NOMO-1 treated with DMSO at 0.1 percent for 48 hours (cell line): ENCODE data around the gene USE1.
A peak's percentile ranks its signal among the peaks of the same experiment; 100 is the strongest.

Experiments
- DNase-seq: peaks from one replicate; lab custom pipeline; 2025; ENCODE audit not compliant: unreplicated experiment; lab: John Stamatoyannopoulos, UW

Gene USE1

DNA sequence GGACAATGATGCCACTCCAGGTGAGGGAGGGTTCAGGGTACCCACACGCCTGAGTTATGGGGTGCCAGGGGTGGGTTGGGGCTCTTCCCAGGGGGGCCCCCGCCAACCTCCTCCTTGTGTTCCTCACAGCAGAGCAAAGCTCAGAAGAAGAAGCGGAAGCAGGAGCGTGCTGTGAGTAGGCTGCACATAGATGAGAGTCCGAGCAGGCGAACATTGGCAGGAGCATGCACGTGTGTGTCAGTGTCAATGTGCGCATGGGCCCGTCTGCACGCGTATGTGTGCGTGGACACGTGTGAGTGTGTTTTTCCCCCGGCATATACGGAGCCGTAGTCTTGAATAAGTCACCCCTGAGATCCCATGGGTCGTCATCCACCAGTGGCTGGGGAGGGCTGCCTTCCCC is 12.4 kb upstream of the USE1 start:
- DNase-seq: no peak

DNA sequence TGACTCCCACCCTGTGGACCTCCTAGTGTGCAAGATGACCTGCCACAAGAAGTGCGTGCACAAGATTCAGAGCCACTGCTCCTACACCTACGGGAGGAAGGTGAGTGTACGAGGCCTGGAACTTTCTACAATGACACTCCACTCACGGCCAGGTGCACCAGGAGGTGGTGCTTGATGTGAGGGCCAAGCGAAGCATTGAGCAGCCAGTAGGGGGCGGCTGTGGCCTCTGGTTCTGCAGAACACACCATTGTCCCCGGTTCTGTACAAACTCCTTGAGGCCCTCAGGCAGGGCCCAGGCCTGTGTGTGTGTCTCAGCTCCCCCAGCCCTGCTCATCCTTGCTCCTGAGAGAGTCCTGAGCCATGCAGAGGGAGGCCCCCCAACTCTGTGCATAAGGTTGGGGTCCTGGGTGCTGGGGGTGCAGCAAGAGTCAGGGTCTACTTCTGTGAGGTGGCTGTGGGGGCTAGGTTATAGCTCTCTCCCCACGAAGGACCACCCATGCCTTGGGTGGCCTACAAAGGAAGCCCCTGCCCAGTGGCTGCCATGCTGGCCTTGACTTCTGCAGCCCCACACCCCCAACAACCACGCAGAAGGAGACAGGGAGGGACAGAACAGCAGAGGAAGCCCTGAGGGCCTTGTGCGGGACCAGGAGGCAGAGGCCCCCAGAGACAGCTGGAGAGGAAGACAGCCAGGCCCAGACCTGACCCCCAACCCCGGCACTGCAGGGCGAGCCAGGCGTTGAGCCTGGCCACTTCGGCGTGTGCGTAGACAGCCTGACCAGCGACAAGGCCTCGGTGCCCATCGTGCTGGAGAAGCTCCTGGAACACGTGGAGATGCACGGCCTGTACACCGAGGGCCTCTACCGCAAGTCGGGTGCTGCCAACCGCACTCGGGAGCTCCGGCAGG is 9.7 kb upstream of the USE1 start:
- no peak for DNase-seq

DNA sequence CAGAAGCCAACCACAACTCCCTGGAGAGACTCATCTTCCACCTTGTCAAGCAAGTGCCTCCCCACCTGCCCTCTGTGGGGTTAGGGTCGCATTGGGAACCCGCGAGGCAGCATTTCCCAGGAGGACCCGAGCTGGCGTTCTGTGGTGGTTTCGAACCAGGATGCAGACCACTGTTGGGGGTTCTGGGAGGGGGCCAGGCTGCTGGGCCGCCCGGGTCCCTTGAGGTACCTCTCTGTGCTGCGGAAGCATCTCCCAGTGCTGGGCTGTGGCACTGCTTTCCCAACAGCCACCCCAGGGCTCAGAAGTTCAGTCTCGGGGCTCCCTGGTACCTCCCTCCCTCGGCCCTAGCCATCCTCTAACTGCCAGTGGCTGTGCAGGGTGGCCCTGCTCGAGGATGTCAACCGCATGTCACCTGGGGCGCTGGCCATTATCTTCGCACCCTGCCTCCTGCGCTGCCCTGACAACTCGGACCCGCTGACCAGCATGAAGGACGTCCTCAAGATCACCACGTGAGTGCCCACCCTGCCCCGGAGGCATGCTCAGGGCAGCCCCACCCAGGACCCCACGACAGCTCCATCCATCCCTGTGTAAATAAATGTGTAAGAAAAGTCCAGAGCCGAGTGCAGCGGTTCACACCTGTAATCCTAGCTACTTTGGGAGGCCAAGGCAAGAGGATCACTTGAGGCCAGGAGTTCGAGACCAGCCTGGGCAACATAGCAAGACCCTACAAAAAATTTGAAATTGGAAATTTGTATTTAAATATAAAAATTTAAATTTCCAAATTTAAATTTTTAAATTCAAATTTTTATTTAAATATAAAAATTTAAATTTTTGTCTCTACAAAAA is 8.2 kb upstream of the USE1 start:
- no peak for DNase-seq

DNA sequence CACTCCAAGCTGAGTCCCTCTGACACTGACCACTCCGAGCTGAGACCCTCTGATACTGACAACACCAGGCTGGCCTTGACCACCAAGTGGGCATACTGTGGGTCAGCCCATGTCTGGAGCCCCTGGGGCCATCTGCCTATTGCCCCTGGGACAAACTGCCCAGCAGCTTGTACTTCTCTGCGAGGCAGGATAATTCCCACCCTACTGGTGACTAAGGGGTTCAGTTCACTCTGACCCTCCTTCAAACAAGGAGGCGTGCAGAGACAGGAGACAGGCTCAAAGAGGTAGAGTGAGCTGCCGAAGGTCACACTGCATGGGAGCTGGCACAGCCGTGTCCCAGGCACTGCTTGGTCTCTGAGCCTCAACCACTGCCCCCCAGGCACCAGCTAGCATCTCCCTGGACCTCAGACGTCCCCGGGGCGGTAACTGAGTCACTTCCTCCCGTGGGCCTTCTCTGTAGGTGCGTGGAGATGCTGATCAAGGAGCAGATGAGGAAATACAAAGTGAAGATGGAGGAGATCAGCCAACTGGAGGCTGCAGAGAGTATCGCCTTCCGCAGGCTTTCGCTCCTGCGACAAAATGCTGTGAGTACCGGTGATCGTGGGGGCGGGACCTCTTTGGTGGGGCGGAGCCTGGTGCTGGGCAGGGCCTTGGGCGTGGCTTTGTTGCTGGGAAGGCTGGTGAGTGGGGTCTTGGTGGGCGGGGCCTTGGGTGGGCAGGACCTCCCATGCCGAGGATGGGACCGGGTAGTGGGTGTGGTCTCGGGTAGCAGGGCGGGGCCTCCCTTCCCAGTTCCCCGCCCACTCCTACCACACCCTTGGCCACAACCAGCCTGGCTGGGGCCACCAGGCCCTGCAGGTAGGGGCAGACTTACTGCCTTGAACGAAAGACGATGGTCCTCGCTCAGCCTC is 5.8 kb upstream of the USE1 start:
- no peak for DNase-seq

DNA sequence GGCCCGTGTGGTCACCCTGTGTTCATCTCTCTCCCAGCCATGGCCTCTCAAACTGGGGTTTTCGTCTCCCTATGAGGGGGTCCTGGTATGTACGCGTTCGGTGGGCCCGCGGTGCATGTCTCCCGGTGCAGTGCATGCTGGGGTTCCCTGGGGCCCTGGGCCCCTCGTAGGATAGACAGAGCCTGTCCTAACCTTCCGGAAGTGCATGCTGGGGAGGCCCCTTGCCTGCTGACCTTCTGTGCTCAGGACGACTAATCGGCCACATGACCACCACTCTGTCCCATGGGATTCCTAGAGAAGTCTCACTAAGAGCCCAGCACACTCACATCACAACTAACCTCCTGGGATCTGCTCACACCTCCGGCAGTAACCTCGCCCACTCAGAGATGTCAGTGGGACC is 4.9 kb upstream of the USE1 start:
- DNase-seq: no peak

DNA sequence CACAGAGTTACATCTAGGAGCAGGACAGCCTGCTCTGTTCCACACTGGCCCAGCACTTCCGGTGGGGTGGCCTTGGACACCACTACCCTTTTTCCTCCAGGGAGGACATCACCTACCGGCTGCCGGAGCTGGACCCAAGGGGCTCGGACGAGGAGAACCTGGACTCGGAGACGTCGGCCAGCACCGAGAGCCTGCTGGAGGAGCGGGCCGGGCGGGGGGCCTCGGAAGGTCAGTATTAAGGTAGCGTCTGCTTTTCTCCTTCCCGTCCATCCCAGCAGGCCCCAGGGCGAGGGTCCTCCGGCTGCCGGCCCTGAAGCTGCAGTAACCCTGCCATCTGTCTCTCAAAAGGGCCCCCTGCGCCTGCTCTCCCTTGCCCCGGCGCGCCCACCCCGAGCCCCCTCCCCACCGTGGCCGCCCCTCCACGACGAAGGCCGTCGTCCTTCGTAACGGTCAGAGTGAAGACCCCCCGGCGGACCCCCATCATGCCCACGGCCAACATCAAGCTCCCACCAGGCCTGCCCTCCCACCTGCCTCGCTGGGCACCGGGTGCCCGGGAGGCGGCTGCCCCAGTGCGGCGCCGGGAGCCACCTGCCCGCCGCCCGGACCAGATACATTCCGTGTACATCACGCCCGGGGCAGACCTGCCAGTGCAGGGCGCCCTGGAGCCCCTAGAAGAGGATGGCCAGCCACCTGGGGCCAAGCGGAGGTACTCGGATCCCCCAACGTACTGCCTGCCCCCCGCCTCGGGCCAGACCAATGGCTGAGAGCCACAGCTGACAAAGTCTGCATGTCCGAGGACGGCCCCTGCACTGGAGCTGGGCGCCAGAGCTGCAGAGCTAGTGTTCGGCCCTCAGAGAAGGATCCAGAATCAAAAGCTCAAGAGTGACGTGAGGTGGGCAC is 3.4 kb upstream of the USE1 start:
- DNase-seq: no peak

DNA sequence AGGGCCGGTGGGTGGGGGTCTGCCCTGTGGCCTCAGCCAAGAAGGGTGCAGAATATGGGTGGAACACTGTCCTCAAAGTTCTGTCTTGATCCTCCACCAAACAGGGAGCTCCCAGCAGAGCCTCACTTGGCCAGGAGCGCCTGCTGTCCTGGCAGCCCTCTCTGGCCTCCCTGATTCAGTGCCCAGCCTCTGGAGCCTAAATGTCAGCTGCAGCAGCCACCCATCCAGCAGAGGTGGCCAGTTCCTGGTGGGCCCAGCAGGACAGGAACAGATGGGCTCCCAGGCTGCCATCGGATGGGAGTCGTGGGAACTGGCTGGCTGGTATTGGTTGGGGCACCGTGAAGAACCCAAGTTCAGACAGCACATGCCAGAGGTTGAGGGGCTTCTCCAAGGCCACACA is 1.8 kb upstream of the USE1 start:
- no peak for DNase-seq

DNA sequence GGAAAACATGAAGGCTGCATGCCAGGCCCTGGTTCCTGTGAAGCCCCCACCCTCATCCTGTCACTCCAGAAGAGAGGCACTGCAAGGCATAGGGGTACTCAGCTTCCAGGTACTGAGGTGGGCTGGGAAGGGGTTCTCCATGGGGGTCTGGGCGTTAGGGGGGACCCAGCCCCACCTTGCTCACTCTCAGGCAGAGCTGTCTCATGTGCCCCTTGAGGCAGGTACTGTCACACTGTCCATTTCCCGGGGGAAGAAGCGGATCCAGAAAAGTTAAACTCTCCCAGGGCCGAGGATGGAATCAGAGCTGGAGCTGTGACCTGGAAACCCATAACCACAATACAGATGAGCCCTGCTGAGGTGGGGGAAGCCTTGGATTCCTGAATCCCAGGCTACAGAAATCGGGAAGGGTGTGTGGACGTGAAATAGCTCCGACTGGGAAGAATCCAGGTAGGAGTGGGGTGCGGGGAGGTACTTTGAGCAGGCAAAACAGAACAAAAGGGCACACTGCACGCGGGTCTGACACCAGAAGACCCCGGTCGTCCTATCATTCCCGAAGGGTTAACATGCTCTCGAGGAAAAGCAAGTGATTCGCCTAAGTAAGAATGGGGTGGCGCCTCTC is 540 bp upstream of the USE1 start:
- no peak for DNase-seq

DNA sequence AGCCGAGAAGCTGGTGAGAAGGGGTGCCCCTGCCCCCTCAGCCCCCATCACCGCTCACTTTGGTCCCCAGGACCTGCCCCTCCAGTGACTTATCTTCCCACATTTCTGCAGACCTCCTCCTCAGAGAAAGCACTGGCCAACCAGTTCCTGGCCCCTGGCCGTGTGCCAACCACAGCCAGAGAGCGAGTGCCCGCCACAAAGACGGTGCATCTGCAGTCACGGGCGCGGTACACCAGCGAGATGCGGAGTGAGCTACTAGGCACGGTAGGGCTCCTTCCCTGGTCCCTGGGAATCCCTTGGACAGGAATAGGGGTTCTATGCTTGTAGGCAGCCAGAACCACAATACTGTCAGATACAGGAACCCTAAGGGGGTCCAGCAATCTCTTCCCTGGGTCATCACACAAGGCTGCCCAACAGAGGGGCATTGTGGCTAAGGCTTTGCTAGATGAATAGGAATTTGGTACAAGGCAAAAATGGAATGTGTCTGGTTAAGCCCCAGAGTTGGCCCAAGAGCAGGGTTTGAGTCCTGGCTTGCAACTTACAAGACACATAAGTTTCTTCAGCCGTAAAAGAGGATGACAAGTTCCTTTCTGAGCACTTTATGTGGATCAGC is 1.0 kb downstream of the USE1 start:
- no peak for DNase-seq

DNA sequence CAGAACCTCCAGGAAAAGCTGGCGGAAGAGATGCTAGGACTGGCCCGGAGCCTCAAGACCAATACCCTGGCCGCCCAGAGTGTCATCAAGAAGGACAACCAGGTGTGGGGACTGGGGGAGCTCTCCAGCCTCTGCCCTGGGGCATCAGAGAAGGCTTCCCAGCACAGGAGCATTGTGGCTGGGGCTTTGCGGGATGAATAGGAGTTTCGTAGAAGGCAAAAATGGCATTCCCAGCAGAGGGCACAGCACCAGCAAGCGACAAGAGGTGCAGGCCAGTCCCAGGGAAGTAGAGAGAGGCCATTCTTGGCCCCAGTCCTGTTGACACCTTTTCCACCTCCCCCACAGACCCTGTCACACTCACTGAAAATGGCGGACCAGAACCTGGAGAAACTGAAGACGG is 4.1 kb downstream of the USE1 start:
- no peak for DNase-seq

DNA sequence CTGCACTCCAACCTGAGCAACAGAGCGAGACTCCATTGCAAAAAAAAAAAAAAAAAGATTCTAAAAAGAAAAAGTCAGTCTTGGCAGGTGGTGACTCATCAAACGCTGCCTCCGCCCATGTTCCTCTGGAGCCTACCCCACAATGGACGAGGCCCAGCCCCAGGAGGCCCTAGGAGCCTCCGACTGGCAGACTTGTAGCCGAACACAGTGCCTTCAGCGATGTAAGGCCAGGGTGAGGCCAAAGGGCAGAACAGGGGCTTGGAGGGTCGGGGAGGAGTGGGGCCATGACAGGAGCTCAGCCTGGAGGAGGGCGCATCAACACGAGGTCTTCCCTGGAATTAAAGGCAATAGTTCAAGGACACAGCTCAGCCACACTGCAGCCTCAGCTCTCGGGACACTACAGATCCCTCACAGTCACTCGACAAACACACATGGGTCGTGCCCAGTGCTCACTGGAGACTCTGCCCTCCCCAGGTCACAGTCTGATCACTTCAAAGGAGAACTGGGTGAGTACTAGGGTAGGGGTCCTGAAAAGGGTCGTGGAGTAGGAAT is 5.1 kb downstream of the USE1 start:
- DNase-seq: peak; percentile 70

DNA sequence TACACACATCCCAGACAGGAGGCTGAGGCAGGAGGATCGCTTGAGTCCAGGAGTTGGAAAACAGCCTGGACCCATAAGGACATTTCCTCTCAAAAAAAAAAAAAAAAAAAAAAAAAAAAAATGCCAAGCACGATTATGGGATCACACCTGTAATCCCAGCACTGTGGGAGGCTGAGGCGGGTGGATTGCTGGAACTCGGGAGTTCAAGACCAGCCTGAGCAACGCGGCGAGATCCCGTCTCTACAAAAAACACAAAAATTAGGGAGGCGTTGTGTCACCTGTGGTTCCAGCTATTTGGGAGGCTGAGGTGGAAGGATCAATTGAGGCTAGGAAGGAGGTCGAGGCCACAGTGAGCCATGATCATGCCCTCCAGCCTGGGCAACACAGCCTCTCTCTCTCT is 9.9 kb downstream of the USE1 start:
- no peak for DNase-seq

DNA sequence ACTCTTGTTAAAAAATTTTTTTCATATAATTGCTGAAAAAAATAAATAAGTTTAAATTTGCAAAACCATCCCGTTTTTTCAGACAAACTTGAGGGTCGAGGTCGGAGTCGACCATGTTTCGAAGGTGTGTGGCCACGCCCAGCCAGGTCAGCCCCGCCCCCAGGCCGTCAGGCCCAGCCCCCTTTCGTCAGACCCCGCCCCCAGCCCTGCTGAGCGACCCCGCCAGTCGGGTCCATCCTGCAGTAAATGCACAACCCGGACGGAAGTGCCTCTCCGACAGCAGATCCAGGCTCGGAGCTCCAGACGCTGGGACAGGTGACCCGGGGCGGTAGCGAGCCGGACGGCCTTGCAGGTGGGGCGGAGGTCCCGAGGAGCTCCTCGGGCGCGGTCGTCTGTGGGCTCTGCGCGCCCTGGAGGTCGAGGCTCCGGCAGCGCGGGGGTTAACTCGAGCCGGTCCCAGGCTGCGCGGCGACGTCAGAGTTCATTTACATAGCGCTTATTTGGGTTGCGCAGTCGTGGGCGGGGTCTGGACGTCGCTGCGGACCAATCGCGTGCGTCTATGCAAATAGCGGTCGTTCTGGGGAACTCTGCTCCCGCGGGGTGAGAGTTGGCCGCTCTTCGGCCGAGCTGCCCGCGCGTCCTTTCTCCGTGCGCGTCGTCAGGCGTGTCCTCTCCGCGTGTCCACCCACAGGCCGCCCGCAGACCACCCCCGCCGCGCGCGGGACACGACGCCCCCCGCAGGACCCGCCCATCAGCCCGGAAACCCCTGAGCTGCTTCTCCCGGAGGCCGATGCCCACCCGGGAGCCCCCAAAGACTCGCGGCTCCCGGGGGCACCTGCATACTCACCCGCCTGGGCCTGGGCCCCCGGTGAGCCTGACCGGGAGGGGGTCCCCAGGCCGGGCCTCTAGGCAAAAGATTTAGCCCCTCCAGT is 11.1 kb downstream of the USE1 start, which contains the start of gene OCEL1:
TSS of gene OCEL1 (plus strand) at position 225 of the 932 bp plus-strand sequence. CDS start at position 247, 22 bp downstream.
- DNase-seq: peak; percentile 98

DNA sequence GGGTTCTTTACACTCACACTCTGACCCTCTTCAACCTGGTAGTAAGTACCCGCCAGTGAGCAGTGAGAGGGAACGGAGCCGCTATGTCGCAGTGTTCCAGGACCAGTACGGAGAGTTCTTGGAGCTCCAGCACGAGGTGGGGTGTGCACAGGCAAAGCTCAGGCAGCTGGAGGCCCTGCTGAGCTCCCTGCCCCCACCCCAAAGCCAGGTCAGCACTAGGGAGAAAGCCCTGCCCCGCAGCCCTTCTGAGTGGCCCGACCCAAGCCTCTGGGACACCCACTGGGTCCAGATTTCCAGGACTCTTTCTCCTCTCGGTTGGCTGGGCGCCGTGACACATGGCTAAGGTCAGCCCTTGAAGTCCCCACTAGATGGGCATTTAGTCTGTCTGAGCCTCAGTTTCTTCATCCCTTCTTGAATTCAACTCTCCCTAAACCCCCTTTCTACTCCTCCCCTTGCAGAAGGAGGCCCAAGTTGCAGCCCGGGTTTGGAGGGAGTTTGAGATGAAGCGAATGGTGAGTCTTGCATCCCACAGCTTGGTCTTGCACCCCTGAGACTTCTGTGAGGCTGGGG is 12.7 kb downstream of the USE1 start:
- no peak for DNase-seq

DNA sequence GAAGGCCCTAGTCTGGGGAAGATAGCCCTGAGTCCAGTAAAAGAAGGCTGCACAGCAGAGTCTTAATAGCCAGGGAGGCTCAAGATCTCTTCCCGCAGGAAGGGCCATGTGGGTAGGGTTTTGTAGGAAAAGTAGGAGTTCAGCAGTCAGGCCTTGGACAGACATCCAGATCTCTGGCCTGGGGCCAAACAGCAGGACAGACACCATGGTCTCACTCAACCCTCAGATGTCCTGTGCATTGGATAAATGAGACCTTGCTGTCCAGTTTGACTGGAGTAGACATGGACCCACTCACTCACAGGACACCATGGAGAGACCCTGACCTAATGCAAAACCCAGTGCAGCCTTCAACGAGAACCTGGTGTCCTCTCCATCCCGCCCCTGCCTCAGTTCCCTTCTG is 14.7 kb downstream of the USE1 start:
- no peak for DNase-seq

DNA sequence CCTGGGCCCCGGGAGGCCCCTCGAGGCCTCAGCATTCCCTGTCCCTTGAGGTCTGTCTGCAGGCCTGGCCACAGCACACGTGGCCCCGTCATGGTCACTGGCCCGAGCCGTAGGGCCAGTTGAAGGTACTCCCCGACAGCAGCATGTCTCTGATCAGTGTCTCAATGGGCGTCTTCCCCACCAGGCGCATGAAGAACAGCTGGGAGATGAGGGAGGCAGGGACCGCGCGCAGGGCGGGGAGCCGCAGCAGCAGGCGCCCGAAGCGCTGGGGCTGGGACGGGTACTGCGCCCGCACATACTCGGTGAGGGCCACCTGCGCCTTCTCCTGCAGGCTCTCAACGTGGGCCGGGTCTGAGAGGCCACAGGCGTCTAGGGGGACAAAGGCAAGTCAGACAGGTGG is 17.1 kb downstream of the USE1 start:
- no peak for DNase-seq

DNA sequence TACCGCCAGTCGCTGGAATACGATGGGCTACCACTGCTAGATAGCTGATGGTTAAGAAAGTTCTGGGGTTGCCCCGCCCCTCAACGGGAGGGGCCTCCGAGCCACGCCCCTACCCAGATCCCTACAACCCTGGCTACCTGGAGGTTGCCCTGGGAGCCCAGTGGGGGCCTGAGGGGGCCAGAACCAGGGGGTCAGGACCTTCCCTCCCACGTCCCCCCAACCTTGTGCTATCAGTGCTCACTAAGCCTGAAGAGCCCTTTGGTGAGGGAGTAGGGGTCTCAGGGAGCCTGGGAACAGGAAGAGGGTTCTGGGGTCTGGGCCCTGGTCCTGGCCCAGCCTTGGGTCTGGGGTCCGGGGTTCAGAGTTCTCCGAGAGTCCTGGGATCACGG is 19.7 kb downstream of the USE1 start:
- no peak for DNase-seq
